Smooth muscle cell (in vitro differentiated cells): ENCODE measurements around the gene RNF126. TPM values are rescaled to one million over a fixed set of nuclear protein-coding genes. Genes with fewer than 3 reads are reported as not detected.
"Not testable (repeated sequence)": the region's sequence is repeated elsewhere in the genome, so short reads cannot be mapped to it uniquely, and the experiment has no call there.

Source experiments
- DNase-seq: peaks from one replicate; lab custom pipeline; 2025; ENCODE audit not compliant: unreplicated experiment; lab: John Stamatoyannopoulos, UW
- H2AFZ ChIP-seq: fragments of 200-600 bp; sonication (generic); 2 replicates; pipeline ENCODE4 v1.6.0; 2016; ENCODE audit warnings: antibody characterized with exemption, low read depth, mild to moderate bottlenecking
- H3F3A ChIP-seq: fragments of 200-600 bp; sonication (generic); 2 replicates; pipeline ENCODE4 v1.6.0; 2017; ENCODE audit warnings: antibody characterized with exemption, low read depth
- H3K27ac ChIP-seq: fragments of 200-600 bp; sonication (generic); 2 replicates; pipeline ENCODE4 v1.5.1; 2016; ENCODE audit warnings: low read depth, mild to moderate bottlenecking
- H3K27me3 ChIP-seq: fragments of 200-600 bp; sonication (generic); 2 replicates; pipeline ENCODE4 v1.6.1; 2016; ENCODE audit warnings: low read depth, mild to moderate bottlenecking
- H3K36me3 ChIP-seq: fragments of 200-600 bp; sonication (generic); 2 replicates; pipeline ENCODE4 v1.5.1; 2016; ENCODE audit warnings: low read depth
- H3K4me1 ChIP-seq: fragments of 200-600 bp; sonication (generic); 2 replicates; pipeline ENCODE4 v1.5.1; 2016; ENCODE audit warnings: low read depth
- H3K4me2 ChIP-seq: fragments of 200-600 bp; sonication (generic); 2 replicates; pipeline ENCODE4 v1.6.0; 2016; ENCODE audit warnings: mild to moderate bottlenecking
- H3K4me3 ChIP-seq: fragments of 200-600 bp; sonication (generic); 2 replicates; pipeline ENCODE4 v1.5.1; 2016; ENCODE audit warnings: mild to moderate bottlenecking
- H3K79me2 ChIP-seq: fragments of 200-600 bp; sonication (generic); 2 replicates; pipeline ENCODE4 v1.6.0; 2016; ENCODE audit warnings: low read depth, mild to moderate bottlenecking
- H3K9ac ChIP-seq: fragments of 200-600 bp; sonication (generic); 2 replicates; pipeline ENCODE4 v1.6.0; 2016; ENCODE audit warnings: low read depth
- H3K9me3 ChIP-seq: fragments of 200-600 bp; sonication (generic); replicated peaks from 2 replicates; pipeline ENCODE4 v1.5.1; 2016; ENCODE audit warnings: low read depth
- H4K20me1 ChIP-seq: fragments of 200-600 bp; sonication (generic); 2 replicates; pipeline ENCODE4 v1.6.0; 2016; ENCODE audit warnings: low read depth
- CTCF ChIP-seq: fragments of 200-600 bp; sonication (generic); IDR thresholded peaks from 2 replicates; pipeline ENCODE4 v1.5.1; 2017; ENCODE audit warnings: borderline replicate concordance, mild to moderate bottlenecking, antibody characterized with exemption; ENCODE audit not compliant: insufficient read depth, poor library complexity, severe bottlenecking
- WGBS: methylation state at CpG from one replicate; pipeline ENCODE4 v1.1.7; 2016; ENCODE audit warnings: low lambda C conversion rate; 5-methylcytosine and 5-hydroxymethylcytosine counted together
- polyA plus RNA-seq: library from polyadenylated mRNA; unstranded; fragments of >200 nt; fragmentation: Nextera tagmentation; extraction: Ambion mirVana; gene quantifications from 2 replicates; pipeline ENCODE4 v1.2.1, GENCODE V29; 2016
- total RNA-seq: library from RNA; depleted of rRNA; stranded (reverse); fragments of >200 nt; gene quantifications from 2 replicates; pipeline ENCODE4 v1.2.3, GENCODE V29; 2014

RNF126 gene
- total and polyA plus RNA-seq, 2 experiments from 2014 or later, result 19.8 to 60.4 TPM

GRCh38 chr19:703651-704446 is 40.8 kb upstream of the RNF126 start:
- no peak for TF ChIP-seq CTCF
- Histone ChIP-seq H3K27me3 (no peaks in the 10 kb centered on the region), H4K20me1 (no peaks in the 10 kb centered on the region), H2AFZ (no peak overlapping the region), H3K4me1 (peaks cover 3% of the 10 kb centered on the region), H3K27ac (no peak overlapping the region), H3F3A (no peaks in the 10 kb centered on the region), H3K79me2 (no peaks in the 10 kb centered on the region), H3K4me2 (no peak overlapping the region), H3K9ac (no peak overlapping the region), H3K36me3 (no peaks in the 10 kb centered on the region), H3K9me3 (no peaks in the 10 kb centered on the region), H3K4me3 (no peak overlapping the region)
- DNase-seq, result peak; percentile 25
- 20% methylated on average over 34 of the region's 50 CpGs for WGBS

- no peak overlapping the region for H2AFZ ChIP-seq
- no peaks in the 10 kb centered on the region for H3K9me3 ChIP-seq
- no peaks in the 10 kb centered on the region for H4K20me1 ChIP-seq
- no peak overlapping the region for H3K27ac ChIP-seq
- 82% methylated on average over 4 of the region's 4 CpGs for WGBS
- DNase-seq, result no peak
- peaks cover under 1% of the 10 kb centered on the region for H3K4me1 ChIP-seq
- H3F3A ChIP-seq, result no peaks in the 10 kb centered on the region
- H3K4me2 ChIP-seq, result no peak overlapping the region
- H3K4me3 ChIP-seq, result no peak overlapping the region
- no peaks in the 10 kb centered on the region for H3K36me3 ChIP-seq
- H3K9ac ChIP-seq, result no peak overlapping the region
- H3K27me3 ChIP-seq, result no peaks in the 10 kb centered on the region
- H3K79me2 ChIP-seq, result no peaks in the 10 kb centered on the region
- no peak for TF ChIP-seq CTCF
Observed at GRCh38 chr19:703329-703650, 40.3 kb upstream of the RNF126 start.

- H3K27me3 ChIP-seq, H3F3A ChIP-seq, H3K27ac ChIP-seq, H2AFZ ChIP-seq, H3K9me3 ChIP-seq, DNase-seq, H3K79me2 ChIP-seq, H3K4me3 ChIP-seq, H3K9ac ChIP-seq, H3K4me1 ChIP-seq, H3K36me3 ChIP-seq, H4K20me1 ChIP-seq, H3K4me2 ChIP-seq: not testable (repeated sequence)
- 95% methylated on average over 6 of the region's 6 CpGs for WGBS
Observed at GRCh38 chr19:702847-703246, 39.8 kb upstream of the RNF126 start.

- H3K4me2 ChIP-seq, H3K79me2 ChIP-seq: not testable (repeated sequence)
- WGBS, result 82% methylated on average over 14 of the region's 14 CpGs
Observed at GRCh38 chr19:699885-700284, 36.9 kb upstream of the RNF126 start.

GRCh38 chr19:698529-698928 is 35.5 kb upstream of the RNF126 start:
- not testable (repeated sequence) for H3K27ac ChIP-seq, H2AFZ ChIP-seq, H3K27me3 ChIP-seq, H3K9ac ChIP-seq, H3K36me3 ChIP-seq, H3K4me3 ChIP-seq, H3K4me1 ChIP-seq, H3K79me2 ChIP-seq, DNase-seq, H3F3A ChIP-seq, H3K4me2 ChIP-seq, H4K20me1 ChIP-seq, H3K9me3 ChIP-seq
- 94% methylated on average over 12 of the region's 15 CpGs for WGBS

More at GRCh38 chr19:699885-700284, 36.9 kb upstream of the RNF126 start:
- H4K20me1 ChIP-seq, H3K9me3 ChIP-seq, H3K36me3 ChIP-seq, H2AFZ ChIP-seq, H3K27me3 ChIP-seq, H3F3A ChIP-seq, H3K4me1 ChIP-seq, DNase-seq, H3K4me3 ChIP-seq, H3K9ac ChIP-seq, H3K27ac ChIP-seq: not testable (repeated sequence)
